Glutamatergic neuron (in vitro differentiated cells): Measurements from ENCODE around the gene BTG4. TPM values are rescaled to one million over a fixed set of nuclear protein-coding genes. Genes with fewer than 3 reads are reported as not detected.

ENCODE experiments used
- DNase-seq: peaks from one replicate; pipeline ENCODE4 v3.0.0; 2022
- H3K27ac Mint-ChIP-seq: one replicate; pipeline ENCODE4 v1.8.0; 2020; ENCODE audit warnings: mild to moderate bottlenecking, mixed read lengths, inconsistent platforms; ENCODE audit not compliant: unreplicated experiment
- H3K27me3 Mint-ChIP-seq: one replicate; pipeline ENCODE4 v1.8.0; 2020; ENCODE audit warnings: mild to moderate bottlenecking, moderate library complexity, mixed read lengths, inconsistent platforms; ENCODE audit not compliant: unreplicated experiment
- H3K36me3 Mint-ChIP-seq: one replicate; pipeline ENCODE4 v1.8.0; 2020; ENCODE audit warnings: mild to moderate bottlenecking, mixed read lengths, inconsistent platforms; ENCODE audit not compliant: unreplicated experiment
- H3K4me1 Mint-ChIP-seq: one replicate; pipeline ENCODE4 v1.8.0; 2020; ENCODE audit warnings: mild to moderate bottlenecking, low read depth, mixed read lengths, inconsistent platforms; ENCODE audit not compliant: unreplicated experiment
- H3K4me3 Mint-ChIP-seq: one replicate; pipeline ENCODE4 v1.8.0; 2020; ENCODE audit warnings: mild to moderate bottlenecking, mixed read lengths, inconsistent platforms; ENCODE audit not compliant: unreplicated experiment
- H3K9me3 Mint-ChIP-seq: one replicate; pipeline ENCODE4 v1.8.0; 2020; ENCODE audit warnings: mild to moderate bottlenecking, moderate library complexity, mixed read lengths, inconsistent platforms; ENCODE audit not compliant: unreplicated experiment
- CTCF ChIP-seq: fragments of 200-600 bp; sonication (generic); IDR thresholded peaks from one replicate; pipeline ENCODE4 v1.5.0; 2021; ENCODE audit not compliant: partially characterized antibody, unreplicated experiment
- total RNA-seq: library from RNA; stranded (reverse); fragmentation: NEBNext Ultra II Directional; extraction: Animal tissue kit (Norgen Biotek cat#: 25700); gene quantifications from one replicate; pipeline ENCODE4 v1.2.1, GENCODE V29; 2021; ENCODE audit not compliant: unreplicated experiment

BTG4 gene
- total RNA-seq, 1 donor from 2014 or later = not detected

GRCh38 chr11:111540937-111541253, 28.7 kb upstream of the BTG4 start:
- Mint-ChIP-seq H3K27me3 (peaks cover 3% of the 10 kb centered on the region), H3K36me3 (no peaks in the 10 kb centered on the region), H3K27ac (no peak overlapping the region), H3K9me3 (peaks cover 2% of the 10 kb centered on the region), H3K4me1 (peaks cover 19% of the 10 kb centered on the region), H3K4me3 (peak overlapping the region; percentile 51)
- TF ChIP-seq CTCF = no peak
- DNase-seq = no peak

- Mint-ChIP-seq H3K4me3 (peak within 1 kb of the TSS; percentile 78), H3K27me3 (peaks cover 3% of the 10 kb centered on the region), H3K9me3 (peaks cover 2% of the 10 kb centered on the region), H3K36me3 (no peaks in the 10 kb centered on the region), H3K27ac (no peak within 1 kb of the TSS), H3K4me1 (peaks cover 16% of the 10 kb centered on the region)
- no peak for TF ChIP-seq CTCF
- peak; percentile 65 for DNase-seq
Measured at GRCh38 chr11:111540114-111540936, 28.1 kb upstream of the BTG4 start, which contains the start of gene LAYN. TSS of gene LAYN (plus strand) at chr11:111540720. CDS start at chr11:111540844, 124 bp downstream.

DNA sequence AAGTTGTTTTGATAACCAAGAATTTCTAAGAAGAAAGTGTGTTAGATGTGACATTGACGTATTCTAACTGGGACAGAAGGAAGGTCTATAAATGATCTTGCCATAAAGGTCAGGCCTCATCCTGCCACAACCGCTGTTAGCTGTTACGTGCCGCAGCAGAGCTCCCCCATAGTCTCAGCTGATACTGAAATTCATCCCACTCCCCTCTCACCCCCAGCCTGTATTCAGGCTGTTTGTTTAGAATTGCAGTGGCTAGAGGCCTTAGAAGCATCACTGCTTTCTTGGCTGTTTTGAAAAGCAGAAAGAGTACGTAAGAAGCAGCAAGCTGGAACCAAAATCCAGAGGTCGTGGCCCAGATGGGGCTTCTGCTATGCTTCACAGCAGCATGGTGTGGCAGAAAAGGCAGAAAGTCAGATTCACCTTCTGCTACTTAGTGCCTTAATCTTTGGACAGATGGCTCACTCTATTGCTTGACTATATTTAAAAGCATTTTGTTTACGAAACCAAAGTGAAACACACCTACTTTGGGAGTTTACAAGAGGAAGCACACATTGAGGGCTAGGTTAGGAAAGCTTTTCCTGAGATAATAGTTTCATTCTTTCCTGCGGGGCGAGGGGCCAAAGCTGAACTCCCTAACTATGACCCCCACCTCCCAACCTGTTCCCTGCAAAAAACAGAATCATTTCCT, 27.4 kb upstream of the BTG4 start:
- Mint-ChIP-seq H3K4me1 (peaks cover 12% of the 10 kb centered on the region), H3K27me3 (peaks cover 3% of the 10 kb centered on the region), H3K9me3 (peaks cover under 1% of the 10 kb centered on the region), H3K36me3 (no peaks in the 10 kb centered on the region), H3K27ac (no peak overlapping the region), H3K4me3 (peak overlapping the region; percentile 76)
- TF ChIP-seq CTCF = no peak
- DNase-seq = no peak

GRCh38 chr11:111538407-111539114, 26.4 kb upstream of the BTG4 start:
- Mint-ChIP-seq H3K27me3 (peaks cover 3% of the 10 kb centered on the region), H3K4me3 (no peak overlapping the region), H3K27ac (no peak overlapping the region), H3K36me3 (no peaks in the 10 kb centered on the region), H3K9me3 (peaks cover 1% of the 10 kb centered on the region), H3K4me1 (peaks cover 12% of the 10 kb centered on the region)
- no peak for TF ChIP-seq CTCF
- DNase-seq = no peak
